Glomerular visceral epithelial cell (primary cell): ENCODE data around the gene PCID2.
A peak's percentile ranks its signal among the peaks of the same experiment; 100 is the strongest.

Experiments
- DNase-seq: peaks from one replicate; pipeline ENCODE4 v3.0.0-alpha.2; 2016; ENCODE audit errors: extremely low spot score

The PCID2 gene

DNA sequence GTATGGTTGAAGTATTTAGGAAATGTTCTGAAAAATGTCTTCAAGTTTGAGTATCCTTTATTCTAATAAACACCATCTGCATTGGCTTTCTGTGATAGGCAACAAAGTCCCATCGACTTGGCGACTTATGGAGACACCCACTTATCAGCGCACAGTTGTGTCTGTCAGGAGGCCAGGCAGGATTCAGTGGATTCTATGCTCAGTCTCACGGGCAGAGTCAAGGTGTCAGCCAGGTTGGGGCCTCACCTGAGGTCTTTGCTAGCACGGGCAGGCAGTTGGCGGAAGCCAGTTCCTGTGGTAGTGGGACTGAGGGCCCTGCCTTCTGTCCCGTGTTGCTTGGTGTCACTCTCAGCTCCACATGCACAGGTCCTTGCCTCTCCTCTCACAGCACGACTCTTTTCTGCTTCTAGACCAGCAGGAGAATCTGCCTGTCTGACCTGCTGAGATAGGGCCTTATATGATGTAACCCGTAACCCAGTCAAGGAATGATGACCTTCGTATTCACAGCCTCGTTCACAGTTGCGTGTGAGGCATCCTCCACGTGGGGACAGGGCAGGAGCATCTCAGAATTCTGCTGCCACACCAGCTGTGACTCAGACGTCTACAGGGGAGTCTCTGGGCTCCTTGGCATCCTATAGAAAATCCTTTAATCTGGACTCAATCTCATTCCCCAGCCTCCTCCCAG is 10.9 kb upstream of the PCID2 start:
- no peak for DNase-seq

DNA sequence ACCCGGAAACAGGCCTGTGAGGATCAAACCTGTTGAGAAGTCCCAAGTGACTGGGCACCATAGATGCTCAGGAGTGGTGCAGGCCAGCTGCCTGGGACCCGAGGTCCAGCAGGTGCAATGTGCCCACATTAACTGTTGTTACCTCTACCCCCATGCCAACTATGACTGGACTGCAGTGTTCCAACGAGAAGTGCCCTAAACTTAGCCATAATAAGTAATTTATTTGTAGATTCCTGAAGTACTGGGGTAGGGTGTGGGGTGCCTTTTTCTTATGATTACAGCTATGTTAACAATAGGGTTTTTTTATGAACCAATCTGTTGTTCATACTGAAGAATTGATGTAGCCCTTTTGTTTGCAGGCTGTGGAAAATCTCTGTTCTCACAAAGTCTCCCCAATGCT is 10.1 kb upstream of the PCID2 start:
- no peak for DNase-seq

DNA sequence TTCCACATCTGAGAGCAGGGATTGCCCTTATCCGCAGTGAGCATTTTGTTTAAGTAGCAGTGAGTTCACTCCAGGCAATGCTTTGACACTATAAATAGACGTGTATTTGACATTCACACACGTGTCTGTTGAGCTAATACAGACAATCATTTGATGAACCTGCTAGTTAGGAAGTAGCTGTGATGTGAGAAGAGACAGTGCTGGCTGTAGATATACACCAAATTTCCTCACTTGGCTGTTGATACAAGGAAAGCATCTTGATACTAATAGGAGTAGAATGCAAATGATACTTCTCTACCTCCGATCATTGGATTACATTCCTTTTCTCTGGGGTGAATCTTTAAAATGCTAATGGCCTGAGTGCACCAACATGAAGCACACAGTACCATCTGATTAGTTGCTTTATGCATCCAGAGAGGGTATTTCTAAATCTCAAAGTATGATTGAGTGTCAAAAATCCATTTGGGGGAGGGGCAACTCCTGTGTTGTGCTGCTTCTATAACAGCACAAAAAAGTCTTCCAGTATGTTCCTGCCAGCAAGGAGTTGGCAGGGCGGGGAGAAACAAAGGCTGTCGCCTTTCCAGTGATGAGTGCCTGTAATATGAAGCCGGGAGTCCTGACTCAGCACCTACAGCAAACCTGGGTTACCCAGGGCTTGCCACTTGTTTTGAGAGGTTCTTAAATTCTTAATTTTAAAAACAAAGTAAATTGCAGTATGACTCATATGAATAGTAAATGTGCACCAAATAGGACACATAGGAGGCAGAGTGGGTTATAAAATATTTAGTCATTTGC is 8.0 kb upstream of the PCID2 start:
- peak; percentile 50 for DNase-seq

GRCh38 chr13:113211774-113212173 is 3.3 kb upstream of the PCID2 start:
- DNase-seq: no peak

- DNase-seq: no peak
Observed at GRCh38 chr13:113210833-113211232, 2.4 kb upstream of the PCID2 start.

- peak; percentile 44 for DNase-seq
Observed at GRCh38 chr13:113209759-113210421, 1.4 kb upstream of the PCID2 start.

GRCh38 chr13:113209336-113209758 is 878 bp upstream of the PCID2 start, which contains the start of gene CUL4A:
Gene CUL4A, plus strand, starts transcription at chr13:113209613. Its CDS starts 15 bp downstream, at chr13:113209628.
- DNase-seq: peak; percentile 79

GRCh38 chr13:113207890-113208420 is 514 bp downstream of the PCID2 start:
- DNase-seq: peak; percentile 42

DNA sequence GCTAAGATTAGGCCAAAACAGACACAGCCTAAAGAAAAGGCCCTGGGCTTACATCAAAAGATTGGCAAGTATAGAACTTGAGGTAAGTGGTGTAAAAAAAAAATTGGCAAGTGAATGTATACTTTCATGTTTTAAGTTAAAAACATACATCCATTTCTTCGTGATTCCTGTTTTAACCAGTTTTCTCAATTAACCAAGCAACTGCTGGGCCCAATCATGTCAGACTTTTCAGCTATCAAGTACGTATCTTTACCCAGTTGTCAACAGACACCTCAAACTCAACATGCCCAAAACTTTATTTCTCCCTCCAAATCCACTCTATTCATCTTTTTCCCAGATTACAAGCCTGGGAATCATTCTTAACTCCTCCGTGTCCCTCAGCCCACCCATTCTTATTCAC is 1.0 kb downstream of the PCID2 start:
- DNase-seq: no peak

DNA sequence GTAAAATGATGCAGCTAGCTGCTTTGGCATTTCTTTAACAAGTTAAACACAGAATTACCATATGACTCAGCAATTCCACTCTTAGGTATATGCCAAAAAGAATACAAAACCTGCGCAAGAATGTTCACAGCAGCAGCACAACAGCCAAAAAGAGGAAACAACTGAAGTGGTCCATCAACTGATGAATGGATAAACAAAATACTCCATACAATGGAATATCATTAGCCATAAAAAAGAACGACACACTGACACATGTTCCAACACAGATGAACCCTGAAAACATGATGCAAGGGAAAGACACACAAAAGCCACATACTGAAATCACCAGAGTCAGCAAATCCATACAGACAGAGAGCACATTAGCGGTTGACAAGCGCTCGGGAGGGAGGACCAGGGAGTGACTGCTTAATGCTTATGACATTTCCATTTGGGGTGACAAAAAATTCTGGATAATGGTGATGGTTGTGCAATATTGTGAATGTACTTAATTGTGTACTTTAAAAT is 3.0 kb downstream of the PCID2 start:
- DNase-seq: no peak

GRCh38 chr13:113204378-113204734 is 4.1 kb downstream of the PCID2 start:
- no peak for DNase-seq

GRCh38 chr13:113203507-113204377 is 4.7 kb downstream of the PCID2 start:
- no peak for DNase-seq

DNA sequence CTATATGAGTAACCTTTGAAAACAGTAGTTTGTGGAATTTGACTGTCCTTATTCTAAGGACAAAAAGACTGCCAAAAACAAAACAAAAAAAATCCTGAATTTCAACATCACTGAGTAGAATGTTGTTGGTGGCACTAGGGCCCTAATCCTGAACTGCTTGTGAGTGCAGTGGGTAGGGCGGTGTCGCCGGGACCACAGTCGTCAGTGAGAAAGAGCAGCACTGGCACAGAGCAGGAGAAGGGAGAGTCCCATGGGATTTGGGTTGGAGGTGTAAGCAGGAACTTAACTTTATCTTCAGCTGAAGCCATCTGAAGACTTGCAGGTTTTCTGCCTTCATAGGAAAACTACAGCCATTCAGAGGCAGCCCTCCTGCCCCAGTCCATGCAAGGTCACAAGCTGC is 5.6 kb downstream of the PCID2 start:
- no peak for DNase-seq

GRCh38 chr13:113201815-113202214 is 6.7 kb downstream of the PCID2 start:
- DNase-seq: no peak

DNA sequence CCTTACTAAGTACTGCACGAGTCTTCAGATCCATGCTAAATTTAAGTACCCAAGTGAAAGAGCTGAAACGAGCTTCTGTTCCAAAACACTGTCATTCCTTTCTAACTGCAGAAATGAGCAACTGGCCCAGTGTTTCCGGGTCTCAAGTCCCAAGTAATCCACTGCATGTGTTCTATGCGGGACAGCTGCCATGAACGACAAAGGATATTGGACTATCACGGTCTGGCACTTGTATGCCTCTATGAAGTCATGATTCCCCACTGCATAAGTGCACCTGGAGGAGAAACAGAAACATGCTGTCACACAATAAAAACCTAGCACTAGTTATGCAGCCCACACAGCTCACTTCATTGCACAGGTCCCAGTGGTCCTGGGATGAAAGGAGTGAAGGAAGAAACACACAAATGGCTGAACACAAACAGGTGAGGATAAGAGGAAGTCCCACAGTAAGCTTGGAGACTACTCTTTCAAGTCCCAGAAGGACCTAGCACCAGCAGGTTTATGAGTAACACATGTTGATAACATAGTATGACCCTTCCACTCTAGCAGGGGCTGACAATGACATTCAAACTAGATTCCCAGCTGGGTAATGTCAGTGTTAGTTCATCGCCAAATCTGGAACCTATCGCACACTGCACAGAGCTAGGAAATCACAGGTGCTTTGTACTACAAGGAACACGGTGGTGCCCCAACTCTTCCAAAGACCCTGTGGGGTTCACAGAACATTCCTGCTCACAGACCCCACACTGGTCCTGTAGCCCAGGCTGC is 11.3 kb downstream of the PCID2 start:
- DNase-seq: no peak

GRCh38 chr13:113195360-113195759 is 13.1 kb downstream of the PCID2 start:
- DNase-seq: no peak

DNA sequence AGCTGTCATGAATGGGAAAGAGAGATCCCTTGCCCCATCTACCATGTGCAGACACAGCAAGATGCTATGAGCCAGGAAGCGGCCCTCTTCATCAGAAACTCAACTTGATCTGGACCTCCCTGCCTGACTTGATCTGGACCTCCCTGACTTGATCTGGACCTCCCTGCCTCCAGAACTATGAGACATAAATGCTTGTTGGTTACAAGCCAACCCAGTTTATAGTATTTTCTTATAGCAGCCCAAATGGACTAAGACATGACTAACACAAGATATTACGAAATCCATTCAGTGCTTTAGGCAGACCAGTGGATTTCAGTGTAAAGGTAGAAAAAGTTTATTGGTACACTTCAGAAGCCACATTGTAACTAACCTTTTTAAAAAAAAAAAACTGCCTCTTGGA is 15.6 kb downstream of the PCID2 start:
- DNase-seq: no peak

- DNase-seq: no peak
Observed at GRCh38 chr13:113192279-113192678, 16.2 kb downstream of the PCID2 start.

DNA sequence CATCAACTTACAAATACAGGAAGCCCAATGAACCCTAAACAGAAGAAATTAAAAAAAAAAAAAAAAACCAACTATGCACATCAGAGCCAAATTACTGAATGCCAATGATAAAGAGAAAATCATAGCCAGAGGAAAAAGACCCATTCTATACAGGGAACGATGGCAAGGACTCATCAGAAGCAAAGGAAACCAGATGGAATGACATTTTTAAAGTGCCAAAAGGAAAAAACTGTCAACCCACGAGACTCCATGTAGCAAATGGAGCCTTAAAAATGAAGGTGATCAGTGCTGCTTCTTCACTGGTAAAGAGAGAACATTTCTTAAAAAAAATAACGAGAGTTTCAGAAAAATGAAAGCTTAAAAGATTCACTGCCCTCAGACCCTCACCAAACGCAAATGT is 18.3 kb downstream of the PCID2 start:
- DNase-seq: no peak

DNA sequence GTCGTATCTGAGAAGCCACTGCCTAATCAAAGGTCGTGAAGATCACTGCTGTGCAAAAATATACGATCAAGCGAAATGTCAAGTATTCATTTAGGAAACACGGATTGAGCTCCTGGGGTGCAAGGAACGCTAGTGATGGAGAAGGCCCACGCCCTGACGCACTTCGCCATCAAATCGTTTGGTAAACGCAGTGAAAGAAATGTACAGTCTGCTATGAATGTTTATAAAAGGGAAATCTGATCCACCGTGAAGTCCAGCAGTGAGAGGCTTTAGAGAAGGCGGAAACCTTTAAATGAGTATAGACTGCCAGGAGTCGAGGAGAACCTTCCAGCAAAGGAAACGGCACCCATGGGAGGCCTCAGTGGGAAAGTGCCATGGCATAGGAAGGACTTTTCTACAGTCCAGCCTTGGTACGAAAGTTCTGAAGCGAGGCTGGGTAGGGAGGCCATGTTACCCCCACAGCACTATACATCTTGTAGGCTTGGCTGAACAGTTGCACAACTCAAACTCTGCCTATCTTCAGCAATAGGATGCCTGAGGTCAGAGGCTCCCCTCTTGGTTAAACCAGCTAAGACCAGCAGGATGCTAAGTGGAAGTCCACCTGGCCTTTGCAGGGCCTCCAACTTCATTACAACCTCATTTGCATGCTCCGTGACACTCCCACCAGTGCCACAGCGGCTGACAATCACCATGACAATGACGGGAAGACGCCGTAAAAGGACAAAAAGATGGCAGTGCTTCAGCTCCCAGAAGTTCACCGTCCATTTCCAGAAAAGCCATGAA is 20.4 kb downstream of the PCID2 start:
- no peak for DNase-seq
